SK-N-SH treated with all-trans-retinoic acid at 6 μM for 48 hours (cell line): ENCODE data around the gene SIL1.
"Not testable (repeated sequence)": the region's sequence is repeated elsewhere in the genome, so short reads cannot be mapped to it uniquely, and the experiment has no call there.

ENCODE experiments used
- ARNTL ChIP-seq: fragments of 450-650 bp; formaldehyde crosslinking; IDR thresholded peaks from 2 replicates; pipeline ENCODE4 v1.5.0; 2020; ENCODE audit warnings: low read depth, mild to moderate bottlenecking, moderate library complexity, borderline replicate concordance
- CREB5 ChIP-seq: fragments of 250-450 bp; sonication (Bioruptor Pico); IDR thresholded peaks from 2 replicates; pipeline ENCODE4 v1.5.1; 2020; ENCODE audit warnings: low read depth, mild to moderate bottlenecking, moderate library complexity
- CSDC2 ChIP-seq: fragments of 250-450 bp; sonication (Bioruptor Pico); IDR thresholded peaks from 2 replicates; pipeline ENCODE4 v1.5.0; 2020; ENCODE audit warnings: mild to moderate bottlenecking, moderate library complexity
- GLIS3 ChIP-seq: fragments of 250-450 bp; sonication (Bioruptor Pico); IDR thresholded peaks from 2 replicates; pipeline ENCODE4 v1.5.0; 2020; ENCODE audit warnings: mild to moderate bottlenecking, moderate library complexity
- PATZ1 ChIP-seq: fragments of 250-450 bp; sonication (Bioruptor Pico); IDR thresholded peaks from 2 replicates; pipeline ENCODE4 v1.8.0; 2020; ENCODE audit warnings: mild to moderate bottlenecking, moderate library complexity, borderline replicate concordance
- RARB ChIP-seq: fragments of 250-450 bp; sonication (Bioruptor Pico); IDR thresholded peaks from 2 replicates; pipeline ENCODE4 v1.8.0; 2021; ENCODE audit warnings: mild to moderate bottlenecking, moderate library complexity
- TCF4 ChIP-seq: fragments of 250-450 bp; sonication (Bioruptor Pico); IDR thresholded peaks from 2 replicates; pipeline ENCODE4 v1.8.0; 2021; ENCODE audit warnings: mild to moderate bottlenecking, moderate library complexity, borderline replicate concordance
- TOX ChIP-seq: fragments of 250-450 bp; sonication (Bioruptor Pico); IDR thresholded peaks from 2 replicates; pipeline ENCODE4 v1.8.0; 2021; ENCODE audit warnings: mild to moderate bottlenecking, moderate library complexity, borderline replicate concordance
- ZFP30 ChIP-seq: fragments of 450-650 bp; formaldehyde crosslinking; IDR thresholded peaks from 2 replicates; pipeline ENCODE4 v1.5.0; 2022; ENCODE audit warnings: mild to moderate bottlenecking, moderate library complexity
- ZNF565 ChIP-seq: fragments of 450-650 bp; formaldehyde crosslinking; conservative IDR thresholded peaks from 2 replicates; pipeline ENCODE4 v1.5.0; 2020; ENCODE audit warnings: low read depth, mild to moderate bottlenecking, moderate library complexity

DNA sequence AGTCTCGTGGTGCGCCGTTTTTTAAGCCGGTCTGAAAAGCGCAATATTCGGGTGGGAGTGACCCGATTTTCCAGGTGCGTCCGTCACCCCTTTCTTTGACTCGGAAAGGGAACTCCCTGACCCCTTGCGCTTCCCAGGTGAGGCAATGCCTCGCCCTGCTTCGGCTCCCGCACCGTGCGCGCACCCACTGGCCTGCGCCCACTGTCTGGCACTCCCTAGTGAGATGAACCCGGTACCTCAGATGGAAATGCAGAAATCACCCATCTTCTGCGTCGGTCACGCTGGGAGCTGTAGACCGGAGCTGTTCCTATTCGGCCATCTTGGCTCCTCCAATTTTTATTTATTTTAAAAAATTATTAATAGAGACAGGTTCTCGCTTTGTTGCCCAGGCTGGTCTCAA is 187.0 kb downstream of the SIL1 start:
- not testable (repeated sequence) for TF ChIP-seq RARB (CRISPR knock-in tag); GLIS3 (CRISPR knock-in tag); TCF4; ARNTL; PATZ1 (CRISPR knock-in tag); CSDC2 (CRISPR knock-in tag); TOX (CRISPR knock-in tag); ZNF565 (CRISPR knock-in tag); CREB5 (CRISPR knock-in tag); ZFP30 (CRISPR knock-in tag)
